A549 (cell line): ENCODE measurements around the gene FGD5. TPM values are rescaled to one million over a fixed set of nuclear protein-coding genes. Genes with fewer than 3 reads are reported as not detected.

Experiments
- ATAC-seq, 2 experiments: fragments of 200-7000 bp in 1 of 2; fragments of >200 bp in 1 of 2; cut with Nextera tagmentation in 1 of 2; cut with Tn5 transposase in 1 of 2; 3 replicates each; pipeline versions ENCODE4 v1.8.0 to v1.9.1; 2018 to 2020; ENCODE audit warnings: mild to moderate bottlenecking in 1 of 2, moderate library complexity in 1 of 2
- CTCF ChIA-PET: fragments of 300-600 bp; sonication (Branson Sonifier 250); formaldehyde crosslinking; extraction: SDS; loops from one replicate; lab custom pipeline; 2021; ENCODE audit warnings: antibody characterized with exemption, inconsistent platforms; lab: Yijun Ruan, JAX
- POLR2A ChIA-PET: fragments of 350-600 bp; formaldehyde crosslinking; extraction: SDS; loops from one replicate; lab custom pipeline; 2021; ENCODE audit warnings: antibody characterized with exemption, inconsistent platforms; lab: Yijun Ruan, JAX
- DNase-seq, 2 experiments: peaks; one replicate each; pipeline versions ENCODE4 v3.0.0 to v3.0.0-alpha.2; 2011 to 2016; ENCODE audit warnings: low read depth in 1 of 2, low spot score in 1 of 2
- FAIRE-seq: peaks from 2 replicates; lab custom pipeline; 2011; peaks lifted over from hg19 to GRCh38; lab: Jason Lieb, UNC
- H3K27ac ChIP-seq, 2 experiments: fragments of >200 bp; sonication (Bioruptor Twin); formaldehyde crosslinking; 3 replicates each; pipeline ENCODE4 v1.5.1; 2016 to 2017
- H3K4me1 ChIP-seq: fragments of >200 bp; sonication (Bioruptor Twin); formaldehyde crosslinking; 3 replicates; pipeline ENCODE4 v1.6.1; 2016
- H3K4me2 ChIP-seq: fragments of >200 bp; sonication (Bioruptor Twin); formaldehyde crosslinking; 3 replicates; pipeline ENCODE4 v1.6.1; 2016
- H3K4me3 ChIP-seq: fragments of >200 bp; sonication (Bioruptor Twin); formaldehyde crosslinking; 3 replicates; pipeline ENCODE4 v1.5.1; 2016
- H3K9me3 ChIP-seq: fragments of >200 bp; sonication (Bioruptor Twin); formaldehyde crosslinking; 3 replicates; pipeline ENCODE4 v1.6.1; 2016
- ATOH8 ChIP-seq: fragments of 250-450 bp; sonication (Bioruptor Pico); IDR thresholded peaks from 2 replicates; pipeline ENCODE4 v1.5.0; 2020; ENCODE audit warnings: low read depth, mild to moderate bottlenecking, moderate library complexity
- CHD4 ChIP-seq: fragments of 200-600 bp; sonication (generic); IDR thresholded peaks from 2 replicates; pipeline ENCODE4 v1.6.1; 2016; ENCODE audit warnings: antibody characterized with exemption, mild to moderate bottlenecking, borderline replicate concordance
- CTCF ChIP-seq: fragments of >200 bp; sonication (Bioruptor Twin); formaldehyde crosslinking; IDR thresholded peaks from 3 replicates; pipeline ENCODE4 v1.5.1; 2016
- ELK1 ChIP-seq: fragments of 150-350 bp; IDR thresholded peaks from 2 replicates; pipeline ENCODE4 v1.6.1; 2014; ENCODE audit warnings: low read depth, mild to moderate bottlenecking, low read length
- FOSL2 ChIP-seq, 2 experiments: fragments of 450-650 bp in 1 of 2; fragments of >200 bp in 1 of 2; sonication (Bioruptor Twin) in 1 of 2; formaldehyde crosslinking; IDR thresholded peaks; 2 replicates each; pipeline versions ENCODE4 v1.5.0 to v1.6.1; 2016 to 2020; ENCODE audit warnings: mild to moderate bottlenecking in 1 of 2, moderate library complexity in 1 of 2
- HDAC2 ChIP-seq: fragments of 200-600 bp; sonication (generic); IDR thresholded peaks from 2 replicates; pipeline ENCODE4 v1.6.1; 2016
- HOXA7 ChIP-seq: fragments of 250-450 bp; sonication (Bioruptor Pico); IDR thresholded peaks from 2 replicates; pipeline ENCODE4 v1.5.0; 2020; ENCODE audit warnings: mild to moderate bottlenecking, moderate library complexity
- HOXB13 ChIP-seq: fragments of 250-450 bp; sonication (Bioruptor Pico); IDR thresholded peaks from 2 replicates; pipeline ENCODE4 v1.5.0; 2020; ENCODE audit warnings: low read depth, mild to moderate bottlenecking, moderate library complexity
- KDM5A ChIP-seq: fragments of 200-600 bp; sonication (generic); IDR thresholded peaks from 2 replicates; pipeline ENCODE4 v1.6.1; 2016; ENCODE audit warnings: antibody characterized with exemption, mild to moderate bottlenecking
- MAFK ChIP-seq: fragments of 450-650 bp; IDR thresholded peaks from 2 replicates; pipeline ENCODE4 v1.6.1; 2014; ENCODE audit not compliant: partially characterized antibody
- NPAS2 ChIP-seq: fragments of 250-450 bp; sonication (Bioruptor Pico); IDR thresholded peaks from 2 replicates; pipeline ENCODE4 v1.8.0; 2022; ENCODE audit warnings: mild to moderate bottlenecking, moderate library complexity, borderline replicate concordance
- RCOR1 ChIP-seq: fragments of 150-350 bp; IDR thresholded peaks from 2 replicates; pipeline ENCODE4 v1.6.1; 2014; ENCODE audit warnings: antibody characterized with exemption, low read length, low read depth
- ZC3H11A ChIP-seq: fragments of 450-650 bp; IDR thresholded peaks from 2 replicates; pipeline ENCODE4 v1.6.1; 2014; ENCODE audit warnings: antibody characterized with exemption, mild to moderate bottlenecking
- ZFP36 ChIP-seq: fragments of 450-650 bp; IDR thresholded peaks from 2 replicates; pipeline ENCODE4 v1.6.1; 2014; ENCODE audit warnings: borderline replicate concordance; ENCODE audit not compliant: partially characterized antibody
- WGBS: methylation state at CpG from one replicate; pipeline ENCODE4 v1.1.6; 2017; ENCODE audit errors: missing lambda C conversion rate; 5-methylcytosine and 5-hydroxymethylcytosine counted together
- polyA plus RNA-seq, 4 experiments: library from polyadenylated mRNA; depleted of rRNA in 3 of 4; stranded (reverse); fragments of >200 nt; fragmentation: RNase III in 1 of 4; extraction: RNeasy Plus Mini Kit Qiagen cat#74134 plus additional on column Dnase treatment in 1 of 4; gene quantifications; 2 replicates in 3 of 4; 3 replicates in 1 of 4; pipeline ENCODE4 v1.2.3, GENCODE V29; 2011 to 2017
- TF ChIP-seq, protein P1 (sequence below): IDR thresholded peaks from 2 replicates; pipeline ENCODE4 v1.6.1; 2012
- TF ChIP-seq, protein P2 (sequence below): fragments of 200-600 bp; sonication (generic); IDR thresholded peaks from 2 replicates; pipeline ENCODE4 v1.6.1; 2016; ENCODE audit warnings: antibody characterized with exemption, mild to moderate bottlenecking, moderate library complexity

FGD5 gene
- polyA plus RNA-seq, 2 of the 4 experiments (the other 2 are of a cell fraction) = 0.16 TPM; not detected in 1

DNA sequence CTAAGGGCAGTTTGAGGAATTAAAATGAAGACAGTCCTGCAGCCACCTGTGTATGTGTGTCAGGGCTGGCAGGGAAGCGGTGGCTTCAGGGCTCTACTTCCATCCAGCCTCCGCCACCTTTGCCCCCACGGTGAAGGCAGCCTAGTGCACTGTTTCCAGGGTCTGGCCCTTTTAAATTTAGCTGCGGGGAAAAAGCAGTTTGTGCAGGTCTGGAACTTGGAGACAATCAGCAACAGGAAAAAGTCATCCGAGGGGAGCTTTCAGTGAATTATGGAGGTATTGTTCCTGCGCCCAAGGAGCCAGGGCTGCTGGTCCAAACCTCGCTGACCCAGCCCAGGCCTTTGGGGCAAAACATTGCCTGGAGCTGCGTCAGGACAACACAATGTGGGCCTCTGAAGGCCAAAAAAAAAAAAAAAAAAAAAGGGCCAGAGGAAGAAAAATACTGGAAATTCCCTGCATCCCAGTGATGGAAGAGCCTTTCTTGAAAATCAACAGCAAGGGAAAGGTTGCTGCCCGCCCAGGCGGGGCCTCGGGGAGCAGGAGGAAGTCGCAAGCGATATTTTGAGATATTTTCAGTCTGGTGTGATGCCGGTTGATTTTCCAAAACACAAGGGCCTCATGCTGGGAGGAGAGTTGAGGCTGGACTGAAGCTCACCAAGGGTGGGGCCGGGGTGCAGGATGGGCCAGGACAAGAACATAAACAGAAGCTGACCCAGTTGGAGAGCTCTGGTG is 25.5 kb upstream of the FGD5 start (continued):
- TF ChIP-seq, protein P1, sequence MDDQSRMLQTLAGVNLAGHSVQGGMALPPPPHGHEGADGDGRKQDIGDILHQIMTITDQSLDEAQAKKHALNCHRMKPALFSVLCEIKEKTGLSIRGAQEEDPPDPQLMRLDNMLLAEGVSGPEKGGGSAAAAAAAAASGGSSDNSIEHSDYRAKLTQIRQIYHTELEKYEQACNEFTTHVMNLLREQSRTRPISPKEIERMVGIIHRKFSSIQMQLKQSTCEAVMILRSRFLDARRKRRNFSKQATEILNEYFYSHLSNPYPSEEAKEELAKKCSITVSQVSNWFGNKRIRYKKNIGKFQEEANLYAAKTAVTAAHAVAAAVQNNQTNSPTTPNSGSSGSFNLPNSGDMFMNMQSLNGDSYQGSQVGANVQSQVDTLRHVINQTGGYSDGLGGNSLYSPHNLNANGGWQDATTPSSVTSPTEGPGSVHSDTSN = no peak
- TF ChIP-seq CHD4 (no peak), FOSL2 (IDR thresholded peaks at IDR 0.05) (no peak), FOSL2 (CRISPR knock-in tag; IDR thresholded peaks at IDR 0.05) (no peak), RCOR1 (no peak), HOXB13 (CRISPR knock-in tag) (no peak)

GRCh38 chr3:14793858-14794234 is 24.9 kb upstream of the FGD5 start:
- H3K4me2 ChIP-seq = no peak overlapping the region
- TF ChIP-seq CHD4 (no peak), ATOH8 (CRISPR knock-in tag) (no peak), ELK1 (no peak), CTCF (no peak), ZFP36 (no peak), NPAS2 (CRISPR knock-in tag) (no peak), ZC3H11A (no peak), MAFK (no peak), KDM5A (no peak), HDAC2 (no peak), HOXA7 (CRISPR knock-in tag) (no peak)
- TF ChIP-seq, protein P1 = no peak
- TF ChIP-seq, protein P2, sequence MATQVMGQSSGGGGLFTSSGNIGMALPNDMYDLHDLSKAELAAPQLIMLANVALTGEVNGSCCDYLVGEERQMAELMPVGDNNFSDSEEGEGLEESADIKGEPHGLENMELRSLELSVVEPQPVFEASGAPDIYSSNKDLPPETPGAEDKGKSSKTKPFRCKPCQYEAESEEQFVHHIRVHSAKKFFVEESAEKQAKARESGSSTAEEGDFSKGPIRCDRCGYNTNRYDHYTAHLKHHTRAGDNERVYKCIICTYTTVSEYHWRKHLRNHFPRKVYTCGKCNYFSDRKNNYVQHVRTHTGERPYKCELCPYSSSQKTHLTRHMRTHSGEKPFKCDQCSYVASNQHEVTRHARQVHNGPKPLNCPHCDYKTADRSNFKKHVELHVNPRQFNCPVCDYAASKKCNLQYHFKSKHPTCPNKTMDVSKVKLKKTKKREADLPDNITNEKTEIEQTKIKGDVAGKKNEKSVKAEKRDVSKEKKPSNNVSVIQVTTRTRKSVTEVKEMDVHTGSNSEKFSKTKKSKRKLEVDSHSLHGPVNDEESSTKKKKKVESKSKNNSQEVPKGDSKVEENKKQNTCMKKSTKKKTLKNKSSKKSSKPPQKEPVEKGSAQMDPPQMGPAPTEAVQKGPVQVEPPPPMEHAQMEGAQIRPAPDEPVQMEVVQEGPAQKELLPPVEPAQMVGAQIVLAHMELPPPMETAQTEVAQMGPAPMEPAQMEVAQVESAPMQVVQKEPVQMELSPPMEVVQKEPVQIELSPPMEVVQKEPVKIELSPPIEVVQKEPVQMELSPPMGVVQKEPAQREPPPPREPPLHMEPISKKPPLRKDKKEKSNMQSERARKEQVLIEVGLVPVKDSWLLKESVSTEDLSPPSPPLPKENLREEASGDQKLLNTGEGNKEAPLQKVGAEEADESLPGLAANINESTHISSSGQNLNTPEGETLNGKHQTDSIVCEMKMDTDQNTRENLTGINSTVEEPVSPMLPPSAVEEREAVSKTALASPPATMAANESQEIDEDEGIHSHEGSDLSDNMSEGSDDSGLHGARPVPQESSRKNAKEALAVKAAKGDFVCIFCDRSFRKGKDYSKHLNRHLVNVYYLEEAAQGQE = no peak
- WGBS = 57% methylated on average over 4 of the region's 5 CpGs
- FAIRE-seq (no peak), DNase-seq (no peak), ATAC-seq (no peak)
- no peak overlapping the region for H3K27ac ChIP-seq
- CTCF ChIA-PET = interaction anchor here (0.8 to 12.3 kb wide), 5 partner anchors 9 to 161 kb away, joined by 3 to 160 read pairs (median 3); no protein-coding TSS in a partner anchor
- H3K4me1 ChIP-seq = no peaks in the 10 kb centered on the region
- POLR2A ChIA-PET = no interaction called here
- H3K4me3 ChIP-seq = no peak overlapping the region
- no peaks in the 10 kb centered on the region for H3K9me3 ChIP-seq
